ENCODE results near the gene S100Z.
"Not testable (repeated sequence)": the region's sequence is repeated elsewhere in the genome, so short reads cannot be mapped to it uniquely, and the experiment has no call there.

S100Z gene

DNA sequence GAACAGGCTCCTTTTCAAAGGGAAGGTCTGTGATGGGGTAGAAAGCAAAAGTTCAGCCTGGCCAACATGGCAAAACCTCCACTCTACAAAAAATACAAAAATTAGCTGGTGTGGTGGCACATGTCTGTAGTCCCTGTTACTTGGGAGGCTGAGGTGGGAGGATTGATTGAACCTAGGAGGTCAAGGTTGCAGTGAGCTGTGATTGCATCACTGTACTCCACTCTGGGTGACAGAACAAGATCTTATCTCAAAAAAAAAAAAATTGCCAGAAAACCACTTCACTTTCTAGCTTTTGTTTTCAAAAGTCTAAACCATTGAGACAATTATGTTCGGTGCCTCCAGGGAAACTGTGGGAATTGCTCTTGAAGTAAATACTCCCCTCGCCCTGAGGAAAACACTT, 43.5 kb downstream of the S100Z start:
- no peak for DNase-seq

DNA sequence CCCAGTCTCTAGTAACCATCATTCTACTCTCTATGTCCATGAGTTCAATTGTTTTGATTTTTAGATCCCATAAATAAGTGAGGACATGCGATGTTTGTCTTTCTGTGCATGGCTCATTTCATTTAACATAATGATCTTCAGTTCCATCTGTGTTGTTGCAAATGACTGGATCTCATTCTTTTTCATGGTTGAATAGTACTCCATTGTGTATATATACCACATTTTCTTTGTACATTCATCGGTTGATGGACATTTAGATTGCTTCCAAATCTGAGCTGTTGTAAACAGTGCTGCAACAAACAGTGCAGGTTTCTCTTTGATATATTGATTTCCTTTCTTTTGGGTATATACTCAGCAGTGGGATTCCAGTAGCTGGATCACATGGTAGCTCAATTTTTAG, 46.4 kb downstream of the S100Z start:
- no peak for DNase-seq

DNA sequence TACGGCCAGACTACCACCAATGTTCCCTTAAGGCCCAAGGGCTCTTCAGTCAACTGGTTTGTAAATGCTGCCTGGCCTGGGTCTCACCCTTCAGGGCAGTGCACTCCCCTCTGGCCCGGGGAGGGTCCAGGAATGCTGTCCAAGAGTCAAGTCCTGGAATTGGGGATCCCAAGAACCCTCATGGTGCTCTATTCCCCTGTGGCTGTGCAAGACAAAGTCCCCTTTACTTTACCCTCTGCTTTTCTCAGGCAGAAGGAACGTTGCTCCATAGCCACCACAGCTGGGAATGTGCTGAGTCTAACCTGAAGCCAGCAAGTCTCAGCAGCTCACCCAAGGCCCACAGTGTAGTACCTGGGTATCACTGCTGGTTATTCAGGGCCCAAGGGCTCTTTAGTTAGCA, 51.7 kb downstream of the S100Z start:
- DNase-seq: no peak

DNA sequence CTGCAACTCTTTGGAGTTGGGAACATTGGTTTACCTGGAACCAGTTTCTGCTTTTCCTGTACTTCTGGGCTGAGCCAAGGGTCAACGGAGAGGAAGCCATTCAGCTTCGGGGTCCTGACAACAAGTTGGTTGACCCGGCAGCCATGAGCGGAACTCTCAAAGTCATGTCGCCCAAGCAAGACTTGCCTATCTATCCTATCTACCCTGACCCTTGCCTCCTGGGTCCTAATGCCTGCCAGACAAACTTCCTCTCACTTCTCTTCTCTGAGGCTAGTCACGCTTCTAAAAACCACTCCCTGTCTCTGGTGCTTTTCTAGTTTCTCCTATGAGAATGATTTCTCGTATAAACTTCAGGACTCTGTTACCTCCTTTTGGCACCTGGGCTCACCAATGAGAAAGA, 58.4 kb downstream of the S100Z start:
- DNase-seq: no peak

DNA sequence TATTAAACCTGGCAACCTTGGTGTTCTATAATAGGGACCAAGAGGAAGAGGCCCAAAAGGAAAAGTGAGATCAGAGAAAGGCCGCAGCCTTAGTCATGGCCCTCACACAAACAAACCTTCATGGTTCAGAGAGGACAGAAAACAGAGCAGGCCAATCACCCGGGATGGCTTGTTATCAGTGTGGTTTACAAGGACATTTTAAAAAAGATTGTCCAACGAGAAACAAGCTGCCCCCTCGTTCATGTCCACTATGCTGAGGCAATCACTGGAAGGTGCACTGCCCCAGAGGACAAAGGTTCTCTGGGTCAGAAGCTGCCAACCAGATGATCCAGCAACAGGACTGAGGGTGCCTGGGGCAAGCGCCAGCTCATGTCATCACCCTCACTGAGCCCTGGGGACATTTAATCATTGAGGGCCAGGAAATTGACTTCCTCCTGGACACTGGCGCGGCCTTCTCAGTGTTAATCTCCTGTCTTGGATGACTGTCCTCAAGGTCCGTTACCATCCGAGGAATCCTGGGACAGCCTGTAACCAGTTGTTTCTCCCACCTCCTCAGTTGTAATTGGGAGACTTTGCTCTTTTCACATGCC, 60.6 kb downstream of the S100Z start:
- not testable (repeated sequence) for DNase-seq

DNA sequence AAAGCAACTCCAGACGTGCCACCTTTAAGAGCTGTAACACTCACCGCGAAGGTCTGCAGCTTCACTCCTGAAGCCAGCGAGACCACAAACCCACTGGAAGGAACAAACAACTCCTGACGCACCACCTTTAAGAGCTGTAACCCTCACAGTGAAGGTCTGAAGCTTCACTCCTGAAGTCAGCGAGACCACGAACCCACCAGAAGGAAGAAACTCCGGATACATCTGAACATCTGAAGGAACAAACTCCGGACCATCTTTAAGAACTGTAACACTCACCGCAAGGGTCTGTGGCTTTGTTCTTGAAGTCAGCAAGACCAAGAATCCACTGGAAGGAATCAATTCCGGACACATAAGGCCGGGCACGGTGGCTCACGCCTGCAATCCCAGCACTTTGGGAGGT, 64.9 kb downstream of the S100Z start:
- not testable (repeated sequence) for DNase-seq

DNA sequence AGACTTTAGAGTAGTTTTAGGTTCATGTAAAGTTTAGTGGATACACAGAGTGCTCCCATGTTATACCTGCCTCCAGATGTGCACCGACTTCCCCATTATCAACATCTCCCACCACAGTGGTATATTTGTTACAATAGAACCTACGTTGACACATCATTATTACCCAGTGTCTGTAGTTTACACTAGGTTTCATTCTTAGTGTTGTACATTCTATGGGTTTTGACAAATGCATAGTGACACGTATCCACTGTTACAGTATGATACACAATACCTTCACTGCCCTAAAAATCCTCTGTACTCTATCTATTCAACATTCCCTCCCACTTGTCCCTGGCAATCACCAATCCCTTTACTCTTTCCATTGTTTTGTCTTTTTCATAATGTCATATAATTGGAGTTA, 68.7 kb downstream of the S100Z start:
- no peak for DNase-seq

DNA sequence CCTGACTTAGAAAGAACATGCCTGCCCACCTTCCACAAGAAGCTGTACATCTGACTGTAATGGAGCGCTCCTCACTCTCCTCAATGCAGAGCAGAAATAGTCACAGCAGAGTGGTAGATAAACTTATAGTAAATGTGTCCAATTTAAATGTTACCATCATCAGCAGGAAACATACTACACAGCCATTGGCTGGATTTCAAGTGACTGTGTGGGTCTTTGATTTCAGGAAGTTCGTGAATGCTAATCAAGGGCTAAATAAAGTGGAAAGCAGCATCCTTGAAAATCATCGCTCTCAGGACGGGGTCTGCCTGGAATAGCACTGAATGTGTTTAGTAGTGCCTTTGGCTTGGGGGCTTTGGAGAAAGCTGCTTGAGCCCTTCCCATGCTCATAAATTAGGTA, 70.7 kb downstream of the S100Z start:
- no peak for DNase-seq

DNA sequence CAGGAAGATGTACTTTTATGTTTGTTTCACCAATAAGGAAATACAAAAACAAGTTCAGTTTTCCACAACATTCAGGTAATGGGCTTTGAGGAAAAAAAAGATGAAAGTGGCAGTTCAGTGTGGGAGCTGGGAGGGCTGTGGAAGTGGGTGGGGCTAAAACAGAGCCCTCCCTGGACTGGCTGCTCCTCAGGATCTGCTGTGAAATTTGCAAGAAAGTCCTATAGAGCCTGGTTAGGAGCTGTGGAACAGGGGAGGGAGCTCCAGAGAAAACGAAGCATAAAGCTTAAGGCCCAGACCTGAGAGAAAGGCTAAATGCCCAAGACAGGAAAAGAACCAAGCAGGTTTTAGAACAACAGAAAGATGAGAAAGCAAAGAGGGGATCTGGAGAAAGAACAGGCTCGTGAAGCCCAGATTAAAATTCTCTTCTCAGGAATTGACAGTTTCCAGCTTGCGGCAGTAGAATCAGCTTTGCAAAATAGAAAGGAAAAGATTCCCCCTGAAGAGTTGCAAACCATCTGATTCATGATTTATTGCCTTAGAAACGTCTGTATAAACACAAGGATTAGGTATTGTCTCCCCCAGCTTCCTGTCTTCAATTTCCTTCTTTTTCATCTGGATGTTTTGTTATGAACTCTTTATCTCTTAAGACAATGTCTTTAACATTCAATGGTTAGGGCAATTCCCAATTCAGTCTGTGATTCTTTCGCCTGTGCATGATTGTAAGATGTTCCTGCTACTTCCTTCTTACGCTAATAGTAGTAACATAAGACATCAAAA, 76.7 kb downstream of the S100Z start:
- DNase-seq: no peak

DNA sequence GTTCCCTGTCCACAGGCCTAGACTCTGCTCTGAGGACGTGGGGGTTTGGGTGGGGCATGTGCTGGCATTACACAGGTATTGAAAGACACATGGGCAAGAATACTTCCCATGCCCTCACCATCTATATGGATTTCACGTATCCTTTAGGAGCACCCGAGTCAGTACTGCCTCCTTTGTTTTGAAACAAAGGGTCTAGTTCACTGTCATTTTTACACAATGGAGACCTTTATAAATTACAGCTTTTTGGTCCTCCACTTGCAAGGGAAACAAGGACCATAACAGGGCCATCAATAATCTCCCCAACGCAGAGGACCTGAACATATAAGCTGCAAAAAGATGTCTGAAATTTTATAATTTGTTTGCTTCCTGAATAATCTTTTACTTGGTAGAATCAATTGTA, 78.1 kb downstream of the S100Z start:
- no peak for DNase-seq

DNA sequence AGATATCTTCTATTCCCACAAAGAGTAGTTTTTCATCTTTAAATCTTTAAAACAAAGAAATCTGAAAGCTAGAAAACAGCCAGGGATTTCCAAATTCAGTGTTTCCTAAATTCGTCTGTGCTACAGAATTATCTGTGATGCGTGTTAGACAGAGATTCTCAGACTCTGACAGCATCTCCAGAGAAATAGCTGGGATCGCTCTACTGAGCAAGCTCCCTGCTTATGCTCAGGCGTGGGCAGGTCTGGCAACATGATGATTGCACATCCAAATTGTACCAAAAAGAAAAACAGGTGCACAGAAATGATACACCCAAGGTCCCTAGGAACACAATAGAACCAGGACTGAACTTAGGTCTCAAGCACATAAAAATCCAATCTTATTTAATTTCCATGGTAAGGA, 80.3 kb downstream of the S100Z start:
- no peak for DNase-seq

DNA sequence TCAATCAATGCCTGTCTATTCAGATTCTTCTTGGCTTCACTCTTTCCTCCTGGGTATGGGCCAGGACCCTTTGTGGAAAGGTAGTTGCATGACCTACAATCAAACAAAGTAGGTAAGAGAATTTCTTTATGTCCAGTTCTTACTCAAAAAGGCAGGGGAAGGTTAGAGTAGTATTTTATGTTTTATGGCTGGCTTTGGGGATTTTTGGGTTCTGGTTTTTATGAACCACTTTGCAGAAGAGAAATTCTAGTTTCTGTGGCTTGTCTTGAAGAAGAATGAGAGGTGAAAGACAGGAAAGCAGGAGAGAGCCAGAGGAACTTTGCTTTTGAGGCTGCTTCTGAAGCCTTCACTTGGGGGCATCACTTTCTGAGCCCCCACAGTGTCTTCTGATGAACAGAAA, 88.4 kb downstream of the S100Z start:
- DNase-seq: no peak

DNA sequence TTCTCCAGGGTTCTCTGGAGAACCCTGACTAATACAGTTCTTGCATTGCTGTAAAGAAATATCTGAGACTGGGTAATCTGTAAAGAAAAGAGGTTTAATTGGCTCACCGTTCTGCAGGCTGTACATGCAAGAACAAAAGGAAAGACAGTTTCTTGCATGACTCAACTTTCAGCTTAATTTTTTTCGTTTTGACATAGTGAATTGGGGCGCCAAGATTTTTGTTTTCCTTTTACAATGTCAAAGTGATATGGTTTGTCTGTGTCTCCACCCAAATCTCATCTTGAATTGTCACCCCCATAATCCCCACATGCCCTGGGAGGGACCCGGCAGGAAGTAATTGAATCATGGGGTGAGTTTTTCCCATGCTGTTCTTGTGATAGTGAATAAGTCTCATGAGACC, 91.2 kb downstream of the S100Z start:
- DNase-seq: no peak

DNA sequence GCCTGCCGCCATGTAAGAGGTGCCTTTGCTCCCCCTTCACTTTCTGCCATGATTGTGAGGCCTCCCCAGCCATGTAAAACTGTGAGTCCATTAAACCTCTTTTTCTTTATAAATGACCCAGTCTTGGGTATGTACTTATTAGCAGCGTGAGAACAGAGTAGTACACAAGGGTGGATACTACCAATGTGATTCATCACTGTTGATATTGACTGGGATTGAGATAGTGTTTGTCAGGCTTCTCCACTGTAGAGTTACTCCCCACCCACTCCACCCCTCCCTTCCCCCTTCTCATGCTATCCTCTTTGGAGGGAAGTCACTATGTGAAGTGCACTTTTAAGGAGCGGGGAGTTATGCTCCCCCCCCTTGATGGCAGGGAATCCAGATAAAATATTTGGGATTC, 91.6 kb downstream of the S100Z start:
- no peak for DNase-seq

DNA sequence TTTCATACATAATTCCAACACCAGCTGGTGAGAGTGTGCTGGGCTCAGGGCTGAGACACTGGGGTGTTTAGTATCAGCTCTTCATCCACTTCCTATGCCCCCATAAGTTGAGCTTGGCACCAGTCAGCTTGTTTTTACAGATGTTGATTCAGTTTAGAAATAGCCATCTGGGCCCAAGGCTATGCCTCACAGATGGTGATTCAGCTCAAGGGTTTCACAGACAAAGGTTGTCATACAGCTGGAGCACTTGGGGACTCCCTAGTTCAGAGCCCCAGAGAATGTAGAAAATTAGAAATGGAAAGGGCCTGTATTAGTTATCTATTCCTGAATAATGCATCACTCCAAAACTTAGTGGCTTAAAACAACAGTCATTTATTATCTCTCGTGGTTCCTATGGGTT, 92.8 kb downstream of the S100Z start:
- no peak for DNase-seq

DNA sequence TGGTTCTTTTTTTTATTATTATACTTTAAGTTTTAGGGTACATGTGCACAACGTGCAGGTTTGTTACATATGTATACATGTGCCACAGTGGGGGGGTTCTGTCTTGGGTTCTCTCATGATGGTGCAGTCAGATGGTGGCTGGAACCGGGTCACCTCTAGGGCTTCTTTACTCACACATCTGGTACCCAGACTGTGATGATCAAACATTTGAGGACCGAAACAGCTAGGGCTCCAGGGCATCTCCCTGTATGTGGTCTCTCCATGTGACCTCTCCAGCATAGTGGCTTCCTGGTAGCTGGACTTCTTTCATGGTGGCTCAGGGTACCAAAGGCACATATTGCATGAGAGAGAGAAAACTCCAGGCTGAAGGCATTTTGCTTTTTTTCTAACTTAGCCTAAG, 93.2 kb downstream of the S100Z start:
- DNase-seq: no peak

DNA sequence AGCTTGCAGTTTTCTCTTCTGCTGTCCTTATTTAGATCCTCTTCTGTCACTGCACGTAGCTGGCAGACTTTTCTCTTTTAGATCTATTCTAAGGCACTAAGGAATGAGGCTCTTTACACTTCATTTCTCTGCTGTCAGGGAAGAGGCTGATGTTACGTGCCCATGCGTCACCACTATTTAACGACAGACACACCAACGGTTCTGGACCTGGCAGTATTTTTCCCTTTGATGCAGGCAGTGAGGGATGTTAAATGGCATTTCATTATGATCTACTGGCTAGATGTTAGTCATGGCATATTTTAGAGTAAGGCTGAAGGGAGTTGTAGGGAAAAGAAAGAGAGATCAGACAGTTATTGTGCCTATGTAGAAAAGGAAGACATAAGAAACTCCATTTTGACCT, 94.8 kb downstream of the S100Z start:
- DNase-seq: no peak

DNA sequence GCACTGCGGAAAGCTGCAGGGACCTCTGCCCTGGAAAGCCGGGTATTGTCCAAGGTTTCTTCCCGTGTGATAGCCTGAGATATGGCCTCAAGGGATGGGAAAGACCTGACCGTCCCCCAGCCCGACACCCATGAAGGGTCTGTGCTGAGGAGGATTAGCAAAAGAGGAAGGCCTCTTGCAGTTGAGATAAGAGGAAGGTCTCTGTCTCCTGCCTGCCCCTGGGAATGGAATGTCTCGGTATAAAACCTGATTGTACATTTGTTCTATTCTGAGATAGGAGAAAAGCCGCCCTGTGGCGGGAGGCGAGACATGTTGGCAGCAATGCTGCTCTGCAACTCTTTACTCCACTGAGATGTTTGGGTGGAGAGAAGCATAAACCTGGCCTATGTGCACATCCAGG, 95.4 kb downstream of the S100Z start:
- not testable (repeated sequence) for DNase-seq

DNA sequence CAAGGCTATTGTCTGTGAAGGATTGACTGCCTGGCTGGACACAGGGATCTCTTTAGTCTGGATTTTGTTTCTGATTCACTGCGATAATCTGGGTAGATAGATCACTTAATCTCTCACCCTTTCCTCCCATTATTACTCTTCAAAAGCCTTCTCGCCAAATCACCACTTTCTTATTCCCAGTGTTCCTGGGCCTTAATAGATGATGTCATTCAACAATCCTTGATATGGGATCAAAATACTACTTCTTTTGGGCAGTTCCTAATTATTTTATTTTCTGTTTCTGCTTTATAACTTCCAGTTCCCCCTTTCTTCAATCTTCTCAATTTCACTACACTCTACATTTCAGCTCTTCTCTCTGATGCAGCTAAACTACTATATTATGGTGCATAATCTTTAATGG, 96.3 kb downstream of the S100Z start:
- DNase-seq: no peak

DNA sequence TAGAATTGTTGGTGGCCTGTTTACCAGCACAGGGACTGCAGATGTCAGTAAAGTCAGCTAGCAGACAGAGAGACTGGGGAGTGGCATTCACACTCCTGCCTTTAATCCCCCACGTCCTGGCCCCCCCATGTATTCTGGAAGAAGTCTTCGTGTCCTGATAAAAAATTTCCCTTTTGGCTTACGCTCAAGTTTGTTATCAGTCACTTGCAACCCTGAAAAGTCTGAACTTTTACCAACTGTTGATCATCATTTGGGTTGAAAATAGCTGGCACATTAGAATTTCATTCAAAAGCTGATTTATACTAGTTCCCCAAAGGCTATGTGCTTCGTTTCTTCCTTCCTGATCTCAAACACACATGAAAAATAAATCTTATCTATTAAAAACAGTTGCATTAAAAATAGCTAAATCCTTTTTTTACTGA, 97.3 kb downstream of the S100Z start:
- no peak for DNase-seq

DNA sequence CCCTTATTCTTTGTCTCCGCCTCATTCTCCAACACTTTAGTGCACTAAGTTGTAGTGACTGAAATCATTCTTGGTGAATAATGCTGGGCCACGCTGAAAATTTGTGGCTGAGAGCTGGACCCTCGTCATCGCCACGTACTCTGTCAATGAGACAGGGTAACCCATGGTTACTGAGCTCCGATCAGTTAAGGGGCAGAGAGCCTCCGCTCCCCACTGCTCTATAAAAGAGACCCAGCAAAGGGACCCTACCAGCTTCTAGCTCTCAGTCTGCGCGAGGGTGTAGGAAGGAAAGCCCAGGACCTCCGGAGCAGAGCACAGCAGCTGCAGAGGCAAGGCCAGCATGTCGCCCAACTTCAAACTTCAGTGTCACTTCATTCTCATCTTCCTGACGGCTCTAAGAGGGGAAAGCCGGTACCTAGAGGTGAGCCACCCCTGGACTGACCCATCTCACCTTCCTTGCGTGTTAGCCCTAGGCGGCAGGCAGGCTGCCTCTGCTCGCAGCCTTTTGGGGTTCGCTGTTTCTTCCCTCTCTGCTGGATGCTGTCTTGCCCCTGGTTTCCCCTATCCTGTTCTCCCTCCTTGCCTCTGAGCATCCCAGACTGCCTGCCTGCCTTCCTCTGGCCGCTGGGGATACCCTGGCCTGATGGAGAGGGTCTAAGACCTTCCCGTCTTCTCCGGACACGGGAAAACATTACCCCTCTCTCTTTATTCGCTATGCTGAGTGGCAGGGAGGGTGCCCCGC, 103.2 kb downstream of the S100Z start, which contains the start of gene CRHBP:
CRHBP (plus strand) TSS at position 251 of the 742 bp plus-strand sequence; CDS start at position 341, 90 bp downstream.
- DNase-seq: no peak

DNA sequence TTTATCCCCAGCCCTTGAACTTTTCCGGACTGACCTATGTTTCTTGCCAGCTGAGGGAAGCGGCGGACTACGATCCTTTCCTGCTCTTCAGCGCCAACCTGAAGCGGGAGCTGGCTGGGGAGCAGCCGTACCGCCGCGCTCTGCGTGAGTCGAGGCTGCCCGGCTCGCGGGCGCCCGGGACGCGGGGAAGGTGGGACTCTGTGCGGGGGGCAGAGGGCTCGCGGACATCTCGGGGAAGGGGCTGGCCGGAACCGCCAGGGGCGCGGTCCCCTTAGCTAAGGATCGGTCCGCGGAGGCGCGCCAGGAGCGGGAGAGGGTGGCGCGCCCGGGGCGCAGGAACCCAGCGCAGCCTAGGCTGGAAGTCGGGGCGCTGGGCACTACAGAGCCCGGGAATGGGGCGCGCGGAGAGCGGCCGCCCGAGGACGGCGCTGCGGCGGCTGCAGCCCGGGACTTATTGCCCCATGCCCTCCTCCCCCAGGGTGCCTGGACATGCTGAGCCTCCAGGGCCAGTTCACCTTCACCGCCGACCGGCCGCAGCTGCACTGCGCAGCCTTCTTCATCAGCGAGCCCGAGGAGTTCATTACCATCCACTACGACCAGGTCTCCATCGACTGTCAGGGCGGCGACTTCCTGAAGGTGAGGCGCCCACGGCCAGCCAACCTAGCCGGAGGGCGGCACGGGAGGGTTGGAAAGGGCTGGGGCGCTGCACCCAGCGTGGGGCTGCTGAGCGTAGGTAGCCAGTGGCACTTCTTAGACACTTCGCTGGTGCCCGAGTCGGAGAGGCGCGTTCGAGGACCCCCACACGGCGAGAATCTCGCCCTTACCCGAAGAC, 104.0 kb downstream of the S100Z start:
- no peak for DNase-seq

DNA sequence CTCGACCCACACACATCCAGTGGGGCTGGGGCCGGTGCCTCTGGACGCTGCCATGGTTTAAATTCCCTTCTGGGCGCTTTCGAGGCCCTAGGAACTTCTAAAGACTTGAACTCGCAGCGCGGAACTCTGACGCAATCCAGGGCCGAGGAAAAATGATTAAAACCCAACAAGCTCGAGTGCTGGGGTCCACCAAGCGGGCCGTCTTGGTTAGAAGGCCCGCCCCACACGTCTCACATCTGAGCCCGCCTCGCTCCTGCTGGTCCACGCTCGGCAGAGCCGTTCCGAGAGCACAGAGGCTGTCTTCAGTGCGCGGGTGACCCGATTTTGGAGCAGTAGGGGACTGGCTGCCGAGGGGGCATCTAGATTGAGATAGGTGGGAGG, 104.6 kb downstream of the S100Z start:
- DNase-seq: no peak

Data from stimulated activated CD4-positive, alpha-beta T cell treated with anti-CD3 and anti-CD28 coated beads, Interleukin-12 subunit alpha, Interleukin-12 subunit beta, amount 100 ng/mL, for 4 hours (primary cell).